ENCODE data around the gene MAGED1.

MAGED1 gene, protein sequence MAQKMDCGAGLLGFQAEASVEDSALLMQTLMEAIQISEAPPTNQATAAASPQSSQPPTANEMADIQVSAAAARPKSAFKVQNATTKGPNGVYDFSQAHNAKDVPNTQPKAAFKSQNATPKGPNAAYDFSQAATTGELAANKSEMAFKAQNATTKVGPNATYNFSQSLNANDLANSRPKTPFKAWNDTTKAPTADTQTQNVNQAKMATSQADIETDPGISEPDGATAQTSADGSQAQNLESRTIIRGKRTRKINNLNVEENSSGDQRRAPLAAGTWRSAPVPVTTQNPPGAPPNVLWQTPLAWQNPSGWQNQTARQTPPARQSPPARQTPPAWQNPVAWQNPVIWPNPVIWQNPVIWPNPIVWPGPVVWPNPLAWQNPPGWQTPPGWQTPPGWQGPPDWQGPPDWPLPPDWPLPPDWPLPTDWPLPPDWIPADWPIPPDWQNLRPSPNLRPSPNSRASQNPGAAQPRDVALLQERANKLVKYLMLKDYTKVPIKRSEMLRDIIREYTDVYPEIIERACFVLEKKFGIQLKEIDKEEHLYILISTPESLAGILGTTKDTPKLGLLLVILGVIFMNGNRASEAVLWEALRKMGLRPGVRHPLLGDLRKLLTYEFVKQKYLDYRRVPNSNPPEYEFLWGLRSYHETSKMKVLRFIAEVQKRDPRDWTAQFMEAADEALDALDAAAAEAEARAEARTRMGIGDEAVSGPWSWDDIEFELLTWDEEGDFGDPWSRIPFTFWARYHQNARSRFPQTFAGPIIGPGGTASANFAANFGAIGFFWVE

DNA sequence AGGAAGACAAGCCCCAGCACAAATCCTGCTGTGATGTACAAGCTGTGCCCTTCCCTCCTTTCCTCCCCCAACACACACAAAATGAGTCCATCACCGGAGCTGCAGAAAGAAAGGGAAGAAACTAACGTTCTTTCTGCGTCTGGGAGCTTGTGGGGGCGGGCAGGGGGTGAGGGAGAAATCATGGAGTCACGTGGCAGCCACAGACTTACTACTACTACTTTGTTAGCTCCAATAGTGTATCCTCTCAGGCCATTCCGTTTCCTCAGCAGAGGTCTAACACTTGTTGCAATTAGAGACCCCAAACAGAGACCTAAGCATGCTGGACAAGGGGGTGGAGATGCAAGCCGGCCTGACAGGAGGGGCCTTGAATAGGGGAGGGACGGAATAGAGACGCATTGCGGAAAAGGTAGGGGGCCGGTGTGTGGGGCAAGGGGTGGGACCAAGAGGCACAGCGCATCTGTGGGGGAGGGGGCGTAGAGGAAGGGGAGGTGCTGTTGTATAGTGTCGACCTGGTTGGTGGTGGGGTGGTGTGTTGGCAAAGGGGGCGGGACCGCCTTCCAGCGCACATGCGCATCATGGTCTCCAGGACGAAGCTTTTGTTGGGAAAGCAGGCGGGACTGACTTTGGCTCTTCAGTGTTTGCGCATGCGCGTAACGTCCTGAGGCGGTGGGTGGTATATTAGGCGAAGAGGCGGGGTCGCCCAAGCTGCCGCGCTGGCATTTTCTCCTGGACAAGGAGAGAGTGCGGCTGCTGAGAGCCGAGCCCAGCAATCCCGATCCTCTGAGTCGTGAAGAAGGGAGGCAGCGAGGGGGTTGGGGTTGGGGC is at the start of gene MAGED1:
Gene MAGED1 (plus strand): TSS at position 703 of the 825 bp plus-strand sequence. CDS start 682 bp downstream, outside the sequence.
- DNase-seq: peak; percentile 97

DNA sequence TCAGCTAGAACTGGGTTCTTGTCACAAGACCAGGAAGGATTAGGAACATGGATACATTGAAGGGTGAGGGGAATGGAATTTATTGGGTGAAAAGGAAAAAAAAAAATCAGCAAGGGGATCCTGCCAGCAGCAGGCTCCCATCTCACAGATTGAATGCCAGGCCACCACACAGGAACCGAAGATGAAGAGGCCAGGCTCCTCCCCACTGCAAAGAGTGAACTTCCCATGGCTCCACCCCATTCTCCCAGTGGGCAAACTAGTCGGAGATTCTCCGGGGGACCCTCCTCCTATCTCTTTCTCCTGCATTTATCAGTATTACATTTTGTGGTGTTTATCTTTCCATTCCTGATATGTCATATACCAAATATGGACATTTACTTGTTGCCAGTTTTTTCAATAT is 46.0 kb upstream of the MAGED1 start:
- DNase-seq: no peak

- DNase-seq: no peak
Measured at GRCh38 chrX:51851507-51852085, 41.8 kb upstream of the MAGED1 start.

DNA sequence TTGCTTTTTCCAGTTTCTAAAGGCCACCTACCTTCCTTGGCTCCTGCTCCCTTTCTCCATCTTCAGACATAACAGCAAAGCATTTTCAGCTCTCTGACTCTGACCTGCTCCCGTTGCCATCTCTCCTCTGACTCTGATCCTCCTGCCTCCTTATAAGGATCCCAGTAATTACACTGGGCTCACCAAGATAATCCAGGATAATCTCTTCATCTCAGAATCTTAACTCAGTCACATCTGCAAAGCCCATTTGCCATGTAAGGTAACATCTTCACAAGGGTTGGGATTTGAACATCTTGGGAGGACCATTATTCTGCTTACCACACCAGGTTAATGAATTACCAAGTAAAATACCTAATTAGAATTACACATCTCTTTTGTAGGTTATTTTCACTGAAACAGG is 41.3 kb upstream of the MAGED1 start:
- DNase-seq: no peak

DNA sequence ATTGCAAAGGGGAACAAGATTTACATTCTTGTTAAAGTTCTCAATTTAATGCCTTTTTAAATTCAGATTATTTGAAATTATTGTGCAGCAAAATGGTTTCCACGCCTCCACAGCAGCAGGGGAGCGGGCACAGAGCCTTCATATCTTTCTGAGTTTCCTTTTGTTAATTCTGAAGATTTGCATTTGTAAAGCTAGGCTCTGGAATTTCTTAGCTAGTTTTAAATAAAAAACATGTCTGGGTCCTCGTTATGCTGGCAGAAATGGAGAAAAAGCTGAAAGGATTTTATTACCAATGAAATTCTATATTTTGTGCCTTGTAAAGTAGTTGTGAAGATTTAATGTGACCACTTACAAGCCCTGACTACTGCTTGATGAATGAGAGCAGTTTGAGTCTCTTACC is 40.8 kb upstream of the MAGED1 start:
- no peak for DNase-seq

DNA sequence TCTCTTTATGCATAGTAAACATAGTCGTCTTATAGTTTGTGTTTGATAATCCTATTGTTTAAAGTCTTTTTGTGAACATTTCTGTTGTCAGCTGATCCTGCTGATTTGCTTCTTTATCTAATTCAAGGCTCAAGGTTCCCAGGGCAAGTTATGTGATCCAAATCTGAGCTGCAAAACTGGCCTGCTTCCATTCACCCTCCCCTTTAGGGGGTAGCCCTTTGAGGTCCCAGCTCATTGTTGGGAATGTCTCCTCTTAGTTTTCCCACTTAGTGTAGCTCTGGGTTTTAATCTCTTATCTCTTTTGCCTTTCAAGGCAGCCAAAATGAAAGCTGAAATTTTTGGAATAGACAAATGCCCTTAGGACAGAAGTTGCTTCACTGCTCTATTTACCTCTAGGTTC is 40.2 kb upstream of the MAGED1 start:
- DNase-seq: no peak

GRCh38 chrX:51855698-51856097 is 37.7 kb upstream of the MAGED1 start:
- DNase-seq: no peak

DNA sequence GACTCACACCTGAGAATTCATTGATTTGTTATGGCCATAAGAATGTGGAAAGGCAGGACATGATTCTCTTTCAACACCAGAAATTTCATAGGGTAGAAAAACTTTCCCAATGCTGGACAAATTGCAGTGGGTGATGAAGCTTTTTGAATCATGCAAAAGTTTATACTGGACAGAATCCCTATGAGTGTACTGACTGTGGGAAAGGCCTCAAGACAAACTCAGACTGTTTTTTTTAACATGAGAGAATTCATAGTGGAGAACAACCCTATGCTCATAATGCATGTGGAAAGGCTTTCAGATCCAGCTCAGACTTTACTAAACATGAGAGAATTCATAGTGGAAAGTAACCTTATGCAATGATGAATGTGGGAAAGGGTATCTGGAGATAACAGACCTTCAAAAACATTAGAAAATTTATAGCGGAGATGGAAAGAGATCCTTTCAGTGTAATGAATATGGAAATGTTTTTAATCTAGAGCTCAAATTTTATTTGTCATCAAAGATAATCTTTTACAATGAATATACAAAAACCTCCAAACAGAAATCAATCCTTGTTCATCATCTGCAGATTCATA is 36.2 kb upstream of the MAGED1 start:
- DNase-seq: no peak

GRCh38 chrX:51860679-51861078 is 32.7 kb upstream of the MAGED1 start:
- DNase-seq: peak; percentile 16

- DNase-seq: no peak
Measured at GRCh38 chrX:51862920-51863319, 30.5 kb upstream of the MAGED1 start.

GRCh38 chrX:51866210-51866609 is 27.2 kb upstream of the MAGED1 start:
- no peak for DNase-seq

DNA sequence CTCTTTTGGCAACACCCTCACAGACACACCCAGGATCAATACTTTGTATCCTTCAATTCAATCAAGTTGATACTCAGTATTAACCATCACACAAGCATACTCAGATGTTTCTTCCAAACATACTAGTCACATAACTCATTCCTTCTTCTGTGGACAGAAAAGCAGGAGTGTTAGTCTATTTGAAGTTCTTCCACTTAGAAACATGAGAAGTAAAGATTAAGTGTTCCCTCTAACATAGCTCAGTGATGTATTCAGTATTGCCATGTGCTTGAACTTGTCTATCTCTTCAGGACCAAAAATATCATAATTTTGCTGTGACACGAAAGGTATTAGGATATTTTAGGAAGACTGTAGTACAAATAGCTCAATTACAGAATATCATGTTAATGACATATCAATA is 25.8 kb upstream of the MAGED1 start:
- DNase-seq: no peak

DNA sequence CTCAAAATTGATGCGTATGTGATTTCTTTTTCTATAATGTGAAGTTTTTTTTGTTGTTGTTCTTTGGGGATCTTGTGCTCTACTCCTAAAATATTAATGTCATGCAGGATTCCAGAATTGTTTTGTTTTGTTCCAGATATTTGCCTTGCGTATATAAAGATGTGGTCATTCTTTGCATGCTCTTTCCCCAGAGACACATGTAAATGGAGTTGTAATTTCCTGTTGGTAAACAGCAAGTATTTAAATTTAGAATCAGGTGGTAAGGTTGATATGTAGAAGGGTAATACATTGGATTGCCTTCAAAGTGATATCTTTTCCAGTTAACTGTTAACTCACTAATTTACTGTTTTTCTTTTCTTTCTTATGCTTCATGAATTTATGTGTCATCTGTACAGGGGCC is 23.1 kb upstream of the MAGED1 start:
- DNase-seq: no peak

- no peak for DNase-seq
Measured at GRCh38 chrX:51874123-51874522, 19.3 kb upstream of the MAGED1 start.

GRCh38 chrX:51876441-51876840 is 17.0 kb upstream of the MAGED1 start:
- no peak for DNase-seq

DNA sequence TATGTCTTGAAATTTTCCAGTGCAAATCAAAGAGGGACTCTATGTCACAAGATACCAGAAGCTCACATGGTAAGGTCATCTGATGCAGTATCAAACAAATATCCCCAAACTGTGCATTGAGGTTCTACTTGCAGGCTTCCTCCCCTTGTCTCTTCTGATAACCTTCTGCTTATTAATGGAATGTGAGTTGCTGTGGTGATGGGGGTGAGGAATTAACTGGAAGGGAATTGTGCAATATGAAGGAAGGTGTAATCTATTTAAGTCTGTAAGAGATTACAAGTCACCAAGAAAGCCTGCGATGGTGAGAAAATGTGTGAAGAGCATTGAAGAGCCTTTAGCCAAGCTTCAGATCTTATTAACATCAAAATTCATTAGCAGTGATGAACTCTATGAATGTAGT is 15.4 kb upstream of the MAGED1 start:
- no peak for DNase-seq

- no peak for DNase-seq
Measured at GRCh38 chrX:51889851-51890250, 3.6 kb upstream of the MAGED1 start.

GRCh38 chrX:51891245-51891644 is 2.2 kb upstream of the MAGED1 start:
- no peak for DNase-seq

GRCh38 chrX:51891821-51892551 is 1.4 kb upstream of the MAGED1 start:
- DNase-seq: peak; percentile 86

- DNase-seq: peak; percentile 60
Measured at GRCh38 chrX:51893931-51894696, 691 bp downstream of the MAGED1 start.

Data from femur (tissue), 1 donor.